Measurements from ENCODE around the gene RGS3.
"Not testable (repeated sequence)": the region's sequence is repeated elsewhere in the genome, so short reads cannot be mapped to it uniquely, and the experiment has no call there.

RGS3 gene

DNA sequence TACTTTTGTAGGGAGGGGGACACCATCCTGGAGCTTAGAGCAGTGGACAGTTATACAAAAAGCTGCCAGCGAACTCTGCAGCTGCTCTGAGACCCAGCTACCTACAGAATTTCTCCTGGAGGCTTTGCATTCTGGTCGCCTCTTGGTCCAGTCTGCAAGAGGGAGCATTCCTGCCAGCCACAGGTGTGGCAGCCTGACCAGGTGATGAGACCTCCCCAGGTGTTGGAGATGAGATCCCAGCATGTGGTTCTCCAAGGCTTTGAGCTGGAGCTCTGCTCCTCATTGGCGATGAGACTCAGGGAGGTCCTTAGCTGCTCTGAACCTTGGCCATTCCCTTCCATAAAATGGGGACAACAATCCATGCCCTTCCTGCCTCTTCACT, 69.3 kb downstream of the RGS3 start:
- DNase-seq: no peak

DNA sequence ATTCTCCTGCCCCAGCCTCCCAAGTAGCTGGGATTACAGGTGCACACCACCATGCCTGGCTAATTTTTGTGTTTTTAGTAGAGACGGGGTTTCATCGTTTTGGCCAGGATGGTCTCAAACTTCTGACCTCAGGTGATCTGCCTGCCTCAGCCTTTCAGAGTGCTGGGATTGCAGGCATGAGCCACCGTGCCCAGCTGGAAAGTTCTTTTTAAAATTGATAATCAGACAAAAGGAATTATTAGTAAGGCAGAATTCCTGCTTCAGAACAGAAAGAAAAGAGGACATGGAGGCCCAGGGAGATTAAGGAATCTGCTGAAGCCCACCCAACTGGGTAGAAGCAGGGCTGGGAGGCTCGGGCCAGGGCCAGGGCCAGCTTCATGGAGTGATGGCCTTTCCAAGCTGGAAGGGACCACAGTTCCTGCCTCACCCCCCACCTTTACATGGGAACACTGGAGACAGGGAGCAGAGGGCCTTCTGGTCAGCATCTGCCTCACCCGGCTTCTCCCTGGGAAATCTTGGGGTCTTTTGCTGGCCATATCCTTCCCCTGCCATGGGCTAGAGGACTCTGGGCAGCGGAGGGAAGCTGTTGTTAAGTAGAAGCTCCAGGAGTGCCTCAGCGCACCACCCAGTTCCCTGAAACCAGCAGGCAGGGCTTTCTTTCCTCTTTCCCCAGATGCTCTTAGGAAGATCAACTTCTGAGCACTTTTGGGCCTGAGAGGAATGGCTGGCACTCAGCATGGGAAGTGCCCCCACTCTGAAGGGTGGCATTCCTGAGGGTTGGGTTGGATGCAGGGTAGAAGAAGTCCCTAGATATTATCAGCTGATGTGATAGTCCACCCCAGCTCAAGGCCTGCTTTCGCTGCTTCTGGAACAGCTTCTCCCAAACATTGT, 70.1 kb downstream of the RGS3 start:
- no peak for DNase-seq

DNA sequence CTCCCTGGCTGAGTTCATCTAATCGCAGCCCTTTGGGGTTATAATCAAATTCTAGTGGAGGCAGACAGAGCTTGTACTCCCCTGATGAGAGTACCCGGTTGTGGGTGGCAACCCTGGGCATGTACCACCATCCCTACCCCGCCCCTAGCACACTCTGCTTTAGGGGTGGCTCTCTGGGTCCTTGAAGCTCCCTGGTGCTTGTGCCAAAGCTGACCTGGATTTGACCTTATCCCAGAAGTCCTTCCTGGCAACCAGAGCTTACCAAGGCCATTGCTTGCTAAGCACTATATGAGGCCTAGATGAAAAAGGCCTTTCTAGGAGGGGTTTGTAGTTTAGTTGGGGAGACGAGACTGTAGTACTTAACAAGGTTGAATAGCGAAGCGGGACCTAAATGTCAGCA, 72.2 kb downstream of the RGS3 start:
- no peak for DNase-seq

DNA sequence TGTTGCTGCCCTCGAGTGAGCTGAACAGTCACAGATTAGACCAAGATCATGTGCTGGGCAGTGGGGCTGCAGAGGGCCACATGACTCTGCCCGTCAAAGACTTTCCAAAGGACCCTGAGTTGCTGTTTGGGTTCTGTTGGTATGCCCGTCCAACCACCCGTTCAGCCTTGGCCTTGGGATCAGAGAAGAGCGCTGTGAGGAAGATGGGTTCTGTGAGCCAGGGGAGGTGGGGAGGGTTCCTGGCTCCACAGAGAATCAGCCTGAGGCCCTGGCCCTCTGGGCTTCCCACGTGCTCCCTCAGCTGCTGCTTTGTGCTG, 72.6 kb downstream of the RGS3 start:
- no peak for DNase-seq

DNA sequence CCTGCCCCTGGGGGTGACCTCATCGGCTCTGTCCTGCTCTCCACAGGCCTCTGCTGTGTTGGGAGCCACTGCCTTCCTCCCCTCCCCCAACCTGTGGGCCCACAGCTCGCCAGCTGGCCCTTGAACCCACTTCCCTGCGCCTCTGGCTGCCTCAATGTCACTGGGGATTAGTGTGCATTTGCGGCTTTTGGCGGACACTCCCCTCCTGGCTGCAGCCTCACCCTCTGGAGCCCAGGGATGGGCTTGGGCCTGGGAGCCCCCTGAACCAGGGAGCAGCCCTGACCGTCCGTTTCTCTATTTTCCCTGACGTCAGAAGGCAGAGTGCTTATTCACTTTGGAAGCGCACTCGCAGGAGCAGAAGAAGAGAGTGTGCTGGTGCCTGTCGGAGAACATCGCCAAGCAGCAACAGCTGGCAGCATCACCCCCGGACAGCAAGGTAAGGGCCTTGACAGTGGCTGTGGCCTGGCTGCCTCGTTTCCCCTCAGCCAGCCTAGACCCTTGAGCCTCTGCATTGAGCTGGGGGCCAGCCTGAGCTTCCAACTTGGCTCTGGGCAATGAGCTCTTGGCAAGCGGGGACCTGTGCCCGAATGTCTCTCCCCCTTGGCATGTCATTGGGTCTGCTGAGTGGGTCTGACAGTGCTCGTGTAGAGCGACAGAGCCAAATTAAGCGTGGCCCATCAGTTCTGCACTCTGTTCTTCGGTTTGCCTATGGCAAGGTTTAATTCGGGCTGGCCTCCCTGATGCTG, 73.1 kb downstream of the RGS3 start:
- no peak for DNase-seq

DNA sequence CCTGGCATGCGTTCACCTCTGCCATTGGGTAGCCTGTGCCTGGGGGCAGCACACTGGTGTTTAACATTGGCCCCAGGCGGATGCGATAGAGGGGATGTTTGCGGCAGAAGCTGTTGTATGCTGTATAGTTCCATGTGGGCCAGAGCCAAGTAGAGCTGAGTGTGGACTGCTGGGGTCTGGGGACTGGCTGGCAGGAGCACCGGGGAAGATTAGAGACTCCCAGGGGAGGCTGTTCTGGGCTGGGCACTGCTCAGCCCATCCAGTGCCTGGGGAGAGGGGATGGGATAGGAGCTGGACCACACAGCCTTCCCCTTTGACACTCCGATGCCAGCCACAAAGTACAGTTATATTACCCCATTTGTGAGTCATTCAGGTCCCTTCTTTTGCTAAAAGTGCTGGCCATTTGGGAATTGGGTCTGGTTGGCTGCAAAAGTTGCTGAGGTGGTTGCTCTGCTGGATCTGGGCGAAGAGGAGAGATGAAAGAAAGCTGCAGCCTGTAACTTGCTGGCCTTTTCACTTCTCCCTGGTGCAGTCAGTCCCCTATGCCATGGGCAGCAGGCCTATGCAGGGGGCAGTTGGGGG, 73.8 kb downstream of the RGS3 start:
- DNase-seq: no peak

DNA sequence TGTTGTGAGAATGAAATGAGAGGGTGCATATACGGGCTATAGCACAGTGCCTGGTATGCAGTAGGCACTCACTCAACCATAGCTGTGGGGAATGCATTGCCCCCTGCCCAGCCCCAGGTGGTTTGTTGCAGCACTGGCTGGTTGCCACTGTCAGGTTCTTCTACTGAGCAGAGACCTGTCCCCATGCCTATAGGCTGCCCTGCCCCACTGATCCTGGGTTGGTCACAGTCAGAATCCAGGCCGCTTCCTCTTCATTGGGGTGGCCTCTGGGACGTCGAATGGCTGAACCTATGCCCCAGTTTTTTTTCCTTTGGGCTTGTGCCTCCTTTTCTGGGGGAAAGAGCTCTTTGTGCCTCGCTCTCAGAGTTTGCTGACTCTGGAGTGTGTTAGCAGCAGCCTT, 74.6 kb downstream of the RGS3 start:
- DNase-seq: no peak

DNA sequence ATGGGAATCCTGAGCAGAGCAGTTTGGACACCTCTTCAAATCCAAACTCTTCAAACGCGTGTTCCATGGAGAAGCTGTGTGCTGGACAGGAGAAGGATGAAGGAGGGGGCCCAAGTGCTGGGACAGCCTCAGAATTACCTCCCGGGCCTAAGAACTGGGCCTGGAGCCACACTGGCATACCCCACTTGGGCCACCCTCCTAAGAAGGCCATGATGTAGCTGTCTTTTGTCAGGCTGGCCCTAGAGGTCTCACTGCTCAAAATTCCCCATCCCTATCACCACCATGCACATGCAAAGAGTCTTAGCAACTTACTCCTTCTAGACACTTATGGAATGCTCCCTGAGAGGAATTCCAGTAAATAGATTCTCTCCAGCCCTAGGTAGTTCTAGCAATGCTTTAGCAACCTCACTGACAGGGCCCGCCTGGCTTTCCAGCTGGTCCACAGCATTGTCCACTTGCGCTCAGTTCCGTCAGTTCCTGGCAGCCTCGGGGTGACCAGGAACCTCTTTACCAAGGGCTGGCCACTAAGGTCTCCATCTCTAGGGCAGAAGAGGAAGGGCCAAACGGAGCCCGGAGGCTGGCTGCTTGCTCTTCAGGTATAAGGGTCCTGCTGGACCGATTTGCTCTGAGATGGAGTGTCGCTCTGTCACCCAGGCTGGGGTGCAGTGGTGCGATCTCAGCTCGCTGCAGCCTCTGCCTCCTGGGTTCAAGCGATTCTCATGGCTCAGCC, 75.3 kb downstream of the RGS3 start:
- DNase-seq: no peak

- DNase-seq: no peak
These were observed 76.9 kb downstream of the RGS3 start for GRCh38 chr9:113540466-113540865.

- no peak for DNase-seq
These were observed 77.7 kb downstream of the RGS3 start for GRCh38 chr9:113541019-113541900.

GRCh38 chr9:113542006-113542405, 78.5 kb downstream of the RGS3 start:
- DNase-seq: no peak

DNA sequence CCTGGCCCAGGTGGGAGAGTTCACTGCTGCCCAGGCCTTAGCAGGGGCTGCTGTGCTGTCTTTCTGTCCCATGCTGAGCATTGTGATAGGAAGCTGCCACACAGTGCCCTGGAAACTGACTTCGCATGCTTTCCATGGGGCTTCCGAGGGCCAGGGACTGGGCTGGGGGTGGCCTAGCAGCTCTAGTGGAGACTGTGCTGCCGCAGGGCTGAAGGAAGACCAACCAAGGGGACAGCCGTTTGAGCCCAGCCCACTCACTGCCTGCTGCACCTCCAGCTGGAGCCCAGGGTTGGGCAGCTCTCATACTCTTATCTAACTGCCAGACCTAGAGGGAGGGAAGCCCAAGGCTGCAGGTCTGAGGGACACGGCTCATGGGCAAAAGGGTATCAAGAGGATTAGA, 79.2 kb downstream of the RGS3 start:
- DNase-seq: no peak

- no peak for DNase-seq
These were observed 79.9 kb downstream of the RGS3 start for GRCh38 chr9:113543296-113543981.

DNA sequence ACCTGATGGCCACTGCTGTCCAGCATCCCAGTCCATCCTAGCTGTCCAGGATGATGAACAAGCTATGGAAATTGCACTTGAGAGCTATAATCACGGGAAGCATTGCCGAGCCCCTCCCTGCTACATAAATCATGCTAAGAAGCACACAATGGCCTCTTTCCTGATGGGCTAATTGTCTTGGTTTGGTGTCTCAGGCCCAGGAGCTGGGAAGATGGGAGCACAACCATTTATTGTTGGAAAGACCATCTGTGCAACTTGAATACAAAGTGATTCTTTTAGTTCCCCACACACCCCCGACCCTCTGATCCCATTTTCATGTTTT, 80.4 kb downstream of the RGS3 start:
- no peak for DNase-seq

- no peak for DNase-seq
These were observed 81.5 kb downstream of the RGS3 start for GRCh38 chr9:113545068-113545467.

DNA sequence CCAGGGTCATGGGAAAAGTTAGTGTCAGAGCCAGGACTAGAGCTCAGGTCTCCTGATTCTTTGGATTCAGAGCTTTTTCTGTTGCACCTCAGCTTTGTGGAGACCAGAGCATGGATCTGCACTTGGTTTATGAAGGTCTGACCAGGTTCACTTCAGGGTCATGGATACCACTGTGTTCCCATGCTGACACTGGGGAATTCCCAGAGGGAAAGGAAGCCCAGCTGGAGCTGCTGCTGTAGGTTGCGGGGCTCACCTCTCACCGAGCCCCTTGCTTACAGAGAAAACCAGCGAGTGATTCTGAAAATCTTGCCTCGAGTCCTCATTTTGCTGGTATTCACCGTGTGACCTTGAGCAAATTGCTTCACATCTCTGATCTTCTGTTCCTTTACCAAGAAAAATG, 83.0 kb downstream of the RGS3 start:
- no peak for DNase-seq

DNA sequence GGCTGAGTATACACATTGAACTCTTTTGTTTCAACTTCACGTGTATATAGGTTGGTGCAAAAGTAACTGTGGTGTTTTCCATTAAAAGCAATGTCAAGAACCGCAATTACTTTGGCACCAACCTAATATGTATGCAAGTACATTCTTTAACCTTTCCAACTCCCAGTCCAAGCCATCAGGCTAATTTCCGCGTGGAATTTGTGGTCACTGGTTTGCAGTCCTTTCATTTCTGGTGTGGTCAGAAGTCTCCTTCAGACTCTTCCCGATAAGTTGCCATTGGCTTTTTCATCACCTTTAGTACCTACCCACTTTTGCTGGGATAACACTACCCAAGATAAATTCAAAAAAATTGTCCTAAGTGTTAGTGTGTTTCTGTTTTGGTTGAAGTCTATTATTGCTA, 84.0 kb downstream of the RGS3 start:
- no peak for DNase-seq

DNA sequence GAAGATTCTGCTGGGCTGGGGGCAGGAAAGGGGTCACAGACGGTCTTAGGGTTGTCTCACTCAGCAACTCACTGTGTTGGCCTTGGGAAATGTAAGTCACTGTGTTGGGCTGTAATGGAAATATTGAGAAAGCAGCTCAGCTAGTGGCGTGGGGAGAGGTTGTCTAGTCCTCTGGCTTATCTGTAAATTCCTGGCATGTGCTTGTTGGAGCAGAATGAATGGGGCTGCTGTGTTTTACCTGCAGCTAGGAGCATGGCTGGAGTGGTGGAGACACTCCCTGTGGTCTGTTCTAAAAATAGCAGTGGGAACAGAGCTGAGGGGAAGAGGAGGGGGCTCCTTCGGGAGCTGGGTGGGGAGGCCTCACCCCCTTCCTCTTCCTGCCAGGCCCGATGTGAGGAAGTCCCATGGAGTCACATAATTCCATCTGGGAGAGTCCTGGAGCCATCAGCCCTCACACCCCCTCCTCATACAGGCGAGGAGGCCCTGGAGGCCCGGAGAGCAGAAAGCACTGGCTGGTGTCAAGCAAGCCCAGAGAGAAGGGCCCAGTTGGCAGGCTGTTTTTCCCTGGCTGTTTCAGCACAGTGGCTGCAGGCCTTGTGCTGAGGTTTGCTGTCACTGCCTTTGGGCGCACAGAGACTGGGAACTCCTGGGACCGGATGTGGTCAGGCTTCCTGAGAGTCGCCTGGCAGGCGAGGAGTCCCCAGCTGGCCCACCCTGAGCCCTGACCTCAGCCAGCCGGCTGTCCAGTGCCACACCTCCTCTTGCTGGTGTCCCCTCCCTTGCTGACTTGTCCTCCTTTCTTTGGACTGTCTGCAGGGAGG, 84.9 kb downstream of the RGS3 start:
- peak; percentile 18 for DNase-seq

DNA sequence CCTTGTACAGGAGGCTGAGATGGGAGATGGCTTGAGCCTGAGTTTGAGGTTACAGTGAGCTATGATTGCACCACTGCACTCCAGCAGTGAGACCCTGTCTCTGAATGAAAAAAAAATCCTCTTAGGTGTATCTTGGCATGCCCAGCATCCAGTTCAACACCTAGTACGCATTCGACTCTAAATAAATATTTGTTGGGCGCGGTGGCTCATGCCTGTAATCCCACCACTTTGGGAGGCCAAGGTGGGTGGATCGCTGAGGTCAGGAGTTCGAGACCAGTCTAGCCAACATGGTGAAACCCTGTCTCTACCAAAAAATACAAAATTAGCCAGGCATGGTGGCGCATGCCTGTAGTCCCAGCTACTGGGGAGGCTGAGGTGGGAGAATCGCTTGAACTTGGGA, 86.4 kb downstream of the RGS3 start:
- DNase-seq: not testable (repeated sequence)

GRCh38 chr9:113556877-113557593, 93.5 kb downstream of the RGS3 start:
- no peak for DNase-seq

Measured in CD4-positive, alpha-beta T cell treated with Interleukin-10 for 1 hour (primary cell).